ENCODE data around the gene CITED4.

GRCh38 chr1:40836283-40836682, 25.9 kb downstream of the CITED4 start:
- TF ChIP-seq POLR2AphosphoS5 (IDR thresholded peaks at IDR 0.05) (no peak), CTCF (IDR thresholded peaks at IDR 0.05) (no peak)
